Measurements from ENCODE around the gene SKI.

SKI gene

GRCh38 chr1:2229037-2229864 lies 1.1 kb downstream of the SKI start:
- Mint-ChIP-seq H3K27me3 (no peaks in the 10 kb centered on the region), H3K4me3 (peak overlapping the region; percentile 82), H3K36me3 (peaks cover 7% of the 10 kb centered on the region), H3K9me3 (no peaks in the 10 kb centered on the region), H3K4me1 (peaks cover 55% of the 10 kb centered on the region), H3K27ac (peak overlapping the region; percentile 63)
- ATAC-seq = peak; percentile 4

GRCh38 chr1:2229911-2230731 lies 2.0 kb downstream of the SKI start:
- peaks cover 7% of the 10 kb centered on the region for H3K36me3 Mint-ChIP-seq
- peak overlapping the region; percentile 82 for H3K4me3 Mint-ChIP-seq
- no peak for ATAC-seq
- H3K27ac Mint-ChIP-seq = peak overlapping the region; percentile 89
- no peaks in the 10 kb centered on the region for H3K27me3 Mint-ChIP-seq
- peaks cover 61% of the 10 kb centered on the region for H3K4me1 Mint-ChIP-seq
- H3K9me3 Mint-ChIP-seq = no peaks in the 10 kb centered on the region

- Mint-ChIP-seq H3K36me3 (peaks cover 7% of the 10 kb centered on the region), H3K4me1 (peaks cover 69% of the 10 kb centered on the region), H3K27ac (peak overlapping the region; percentile 89), H3K9me3 (no peaks in the 10 kb centered on the region), H3K27me3 (no peaks in the 10 kb centered on the region), H3K4me3 (peak overlapping the region; percentile 82)
- ATAC-seq = no peak
Measured at GRCh38 chr1:2230781-2231531, 2.8 kb downstream of the SKI start.

- H3K4me3 Mint-ChIP-seq = peak overlapping the region; percentile 82
- H3K27ac Mint-ChIP-seq = peak overlapping the region; percentile 89
- H3K36me3 Mint-ChIP-seq = peaks cover 7% of the 10 kb centered on the region
- no peaks in the 10 kb centered on the region for H3K27me3 Mint-ChIP-seq
- H3K4me1 Mint-ChIP-seq = peaks cover 77% of the 10 kb centered on the region
- no peak for ATAC-seq
- no peaks in the 10 kb centered on the region for H3K9me3 Mint-ChIP-seq
Measured at GRCh38 chr1:2231532-2232254, 3.6 kb downstream of the SKI start.

GRCh38 chr1:2232255-2232915 lies 4.3 kb downstream of the SKI start:
- peaks cover 7% of the 10 kb centered on the region for H3K36me3 Mint-ChIP-seq
- no peak for ATAC-seq
- no peaks in the 10 kb centered on the region for H3K27me3 Mint-ChIP-seq
- H3K4me3 Mint-ChIP-seq = peak overlapping the region; percentile 82
- H3K9me3 Mint-ChIP-seq = no peaks in the 10 kb centered on the region
- H3K27ac Mint-ChIP-seq = peak overlapping the region; percentile 89
- peaks cover 84% of the 10 kb centered on the region for H3K4me1 Mint-ChIP-seq

GRCh38 chr1:2232916-2233438 lies 4.9 kb downstream of the SKI start:
- Mint-ChIP-seq H3K4me3 (peak overlapping the region; percentile 82), H3K27ac (peak overlapping the region; percentile 89), H3K9me3 (no peaks in the 10 kb centered on the region), H3K36me3 (peaks cover 7% of the 10 kb centered on the region), H3K4me1 (peaks cover 89% of the 10 kb centered on the region), H3K27me3 (no peaks in the 10 kb centered on the region)
- ATAC-seq = no peak

GRCh38 chr1:2233468-2233867 lies 5.3 kb downstream of the SKI start:
- H3K27me3 Mint-ChIP-seq = no peaks in the 10 kb centered on the region
- H3K4me3 Mint-ChIP-seq = peak overlapping the region; percentile 73
- H3K4me1 Mint-ChIP-seq = peaks cover 89% of the 10 kb centered on the region
- H3K36me3 Mint-ChIP-seq = peaks cover 7% of the 10 kb centered on the region
- no peaks in the 10 kb centered on the region for H3K9me3 Mint-ChIP-seq
- peak overlapping the region; percentile 89 for H3K27ac Mint-ChIP-seq
- ATAC-seq = no peak

- Mint-ChIP-seq H3K4me3 (peak overlapping the region; percentile 73), H3K27me3 (no peaks in the 10 kb centered on the region), H3K9me3 (no peaks in the 10 kb centered on the region), H3K4me1 (peaks cover 91% of the 10 kb centered on the region), H3K27ac (peak overlapping the region; percentile 89), H3K36me3 (peaks cover 7% of the 10 kb centered on the region)
- ATAC-seq = peak; percentile 83
Measured at GRCh38 chr1:2233997-2234761, 6.1 kb downstream of the SKI start.

GRCh38 chr1:2234762-2235113 lies 6.6 kb downstream of the SKI start:
- Mint-ChIP-seq H3K27ac (peak overlapping the region; percentile 89), H3K4me1 (peaks cover 91% of the 10 kb centered on the region), H3K27me3 (no peaks in the 10 kb centered on the region), H3K36me3 (peaks cover 7% of the 10 kb centered on the region), H3K4me3 (peak overlapping the region; percentile 73), H3K9me3 (no peaks in the 10 kb centered on the region)
- peak; percentile 57 for ATAC-seq

- Mint-ChIP-seq H3K9me3 (no peaks in the 10 kb centered on the region), H3K36me3 (peaks cover 9% of the 10 kb centered on the region), H3K4me1 (peaks cover 91% of the 10 kb centered on the region), H3K27me3 (no peaks in the 10 kb centered on the region), H3K27ac (peak overlapping the region; percentile 89), H3K4me3 (peak overlapping the region; percentile 73)
- no peak for ATAC-seq
Measured at GRCh38 chr1:2235300-2235998, 7.3 kb downstream of the SKI start.

GRCh38 chr1:2236695-2237677 lies 8.9 kb downstream of the SKI start:
- Mint-ChIP-seq H3K4me3 (no peak overlapping the region), H3K27ac (no peak overlapping the region), H3K9me3 (no peaks in the 10 kb centered on the region), H3K36me3 (peaks cover 7% of the 10 kb centered on the region), H3K27me3 (no peaks in the 10 kb centered on the region), H3K4me1 (peaks cover 91% of the 10 kb centered on the region)
- no peak for ATAC-seq

- Mint-ChIP-seq H3K9me3 (no peaks in the 10 kb centered on the region), H3K27ac (no peak overlapping the region), H3K4me1 (peaks cover 90% of the 10 kb centered on the region), H3K4me3 (no peak overlapping the region), H3K27me3 (no peaks in the 10 kb centered on the region), H3K36me3 (peaks cover 9% of the 10 kb centered on the region)
- ATAC-seq = no peak
Measured at GRCh38 chr1:2237773-2238172, 9.7 kb downstream of the SKI start.
